ENCODE data around the gene ADAMTS19.

Gene ADAMTS19

GRCh38 chr5:129499208-129499852 is 39.2 kb downstream of the ADAMTS19 start:
- Histone ChIP-seq H3K36me3 (ENCODE audit: insufficient read depth, low read length) (no peaks in the 10 kb centered on the region), H3F3A (ENCODE audit: insufficient read depth, low read length) (no peaks in the 10 kb centered on the region), H3K4me2 (ENCODE audit: low read length) (peak overlapping the region; percentile 54), H3K9me3 (ENCODE audit: low read length) (no peaks in the 10 kb centered on the region), H3K4me1 (ENCODE audit: insufficient read depth, low read length, severe bottlenecking) (peaks cover 73% of the 10 kb centered on the region), H3K79me2 (ENCODE audit: insufficient read depth, low read length) (no peaks in the 10 kb centered on the region), H3K27me3 (ENCODE audit: insufficient read depth, low read length) (no peaks in the 10 kb centered on the region), H3K4me3 (ENCODE audit: low read depth, low read length, poor library complexity, severe bottlenecking) (peak overlapping the region; percentile 16), H3K27ac (ENCODE audit: low read depth, low read length, poor library complexity, severe bottlenecking) (peak overlapping the region; percentile 93), H4K20me1 (ENCODE audit: insufficient read depth, low read length) (no peaks in the 10 kb centered on the region), H2AFZ (ENCODE audit: low read length) (peak overlapping the region; percentile 71; the same call in 1 of the 2 replicates), H3K9ac (ENCODE audit: low read length) (peak overlapping the region; percentile 41), H3K9me2 (ENCODE audit: low read depth, low read length) (no peaks in the 10 kb centered on the region)
- TF ChIP-seq EZH2 (IDR thresholded peaks at IDR 0.05; ENCODE audit: borderline replicate concordance, low read length) (no peak), CTCF (IDR thresholded peaks at IDR 0.05; ENCODE audit: low read length) (no peak)

- Histone ChIP-seq H3K9me2 (ENCODE audit: low read depth, low read length) (no peaks in the 10 kb centered on the region), H3K4me2 (ENCODE audit: low read length) (peak overlapping the region; percentile 54), H3K4me1 (ENCODE audit: insufficient read depth, low read length, severe bottlenecking) (peaks cover 73% of the 10 kb centered on the region), H3K27me3 (ENCODE audit: insufficient read depth, low read length) (no peaks in the 10 kb centered on the region), H3K9ac (ENCODE audit: low read length) (peak overlapping the region; percentile 41; the same call in 1 of the 2 replicates), H3K27ac (ENCODE audit: low read depth, low read length, poor library complexity, severe bottlenecking) (peak overlapping the region; percentile 93), H2AFZ (ENCODE audit: low read length) (peak overlapping the region; percentile 71; the same call in 1 of the 2 replicates), H3K79me2 (ENCODE audit: insufficient read depth, low read length) (no peaks in the 10 kb centered on the region), H3K4me3 (ENCODE audit: low read depth, low read length, poor library complexity, severe bottlenecking) (no peak overlapping the region), H3K9me3 (ENCODE audit: low read length) (no peaks in the 10 kb centered on the region), H4K20me1 (ENCODE audit: insufficient read depth, low read length) (no peaks in the 10 kb centered on the region), H3F3A (ENCODE audit: insufficient read depth, low read length) (no peaks in the 10 kb centered on the region), H3K36me3 (ENCODE audit: insufficient read depth, low read length) (no peaks in the 10 kb centered on the region)
- TF ChIP-seq EZH2 (IDR thresholded peaks at IDR 0.05; ENCODE audit: borderline replicate concordance, low read length), result no peak
- no peak for TF ChIP-seq CTCF (IDR thresholded peaks at IDR 0.05; ENCODE audit: low read length)
Measured at GRCh38 chr5:129500101-129500500, 40.0 kb downstream of the ADAMTS19 start.

- no peaks in the 10 kb centered on the region for H3K36me3 ChIP-seq (ENCODE audit: insufficient read depth, low read length)
- H3K9me2 ChIP-seq (ENCODE audit: low read depth, low read length), result no peaks in the 10 kb centered on the region
- no peak overlapping the region for H2AFZ ChIP-seq (ENCODE audit: low read length)
- H3K9me3 ChIP-seq (ENCODE audit: low read length), result no peaks in the 10 kb centered on the region
- no peaks in the 10 kb centered on the region for H3K27me3 ChIP-seq (ENCODE audit: insufficient read depth, low read length)
- H3K4me3 ChIP-seq (ENCODE audit: low read depth, low read length, poor library complexity, severe bottlenecking), result no peak overlapping the region
- no peak overlapping the region for H3K27ac ChIP-seq (ENCODE audit: low read depth, low read length, poor library complexity, severe bottlenecking)
- no peak overlapping the region for H3K9ac ChIP-seq (ENCODE audit: low read length)
- H3K79me2 ChIP-seq (ENCODE audit: insufficient read depth, low read length), result no peaks in the 10 kb centered on the region
- TF ChIP-seq CTCF (IDR thresholded peaks at IDR 0.05; ENCODE audit: low read length) (no peak), EZH2 (IDR thresholded peaks at IDR 0.05; ENCODE audit: borderline replicate concordance, low read length) (no peak)
- no peaks in the 10 kb centered on the region for H3F3A ChIP-seq (ENCODE audit: insufficient read depth, low read length)
- H3K4me2 ChIP-seq (ENCODE audit: low read length), result no peak overlapping the region
- H3K4me1 ChIP-seq (ENCODE audit: insufficient read depth, low read length, severe bottlenecking), result peaks cover 16% of the 10 kb centered on the region
- H4K20me1 ChIP-seq (ENCODE audit: insufficient read depth, low read length), result no peaks in the 10 kb centered on the region
Measured at GRCh38 chr5:129506086-129506485, 46.0 kb downstream of the ADAMTS19 start.

Data from OCI-LY1 (cell line).